Right forelimb (tissue), 1 donor: ENCODE results near the gene RIMS4.

Source experiments
- DNase-seq: peaks from one replicate; pipeline ENCODE4 v3.0.0-alpha.2; 2018

RIMS4 gene

GRCh38 chr20:44761423-44761822 lies 48.9 kb downstream of the RIMS4 start:
- DNase-seq: no peak

- DNase-seq: no peak
Measured at GRCh38 chr20:44759595-44759994, 50.8 kb downstream of the RIMS4 start.

GRCh38 chr20:44758247-44759101 lies 51.9 kb downstream of the RIMS4 start:
- no peak for DNase-seq

- DNase-seq: no peak
Measured at GRCh38 chr20:44756956-44757355, 53.4 kb downstream of the RIMS4 start.

DNA sequence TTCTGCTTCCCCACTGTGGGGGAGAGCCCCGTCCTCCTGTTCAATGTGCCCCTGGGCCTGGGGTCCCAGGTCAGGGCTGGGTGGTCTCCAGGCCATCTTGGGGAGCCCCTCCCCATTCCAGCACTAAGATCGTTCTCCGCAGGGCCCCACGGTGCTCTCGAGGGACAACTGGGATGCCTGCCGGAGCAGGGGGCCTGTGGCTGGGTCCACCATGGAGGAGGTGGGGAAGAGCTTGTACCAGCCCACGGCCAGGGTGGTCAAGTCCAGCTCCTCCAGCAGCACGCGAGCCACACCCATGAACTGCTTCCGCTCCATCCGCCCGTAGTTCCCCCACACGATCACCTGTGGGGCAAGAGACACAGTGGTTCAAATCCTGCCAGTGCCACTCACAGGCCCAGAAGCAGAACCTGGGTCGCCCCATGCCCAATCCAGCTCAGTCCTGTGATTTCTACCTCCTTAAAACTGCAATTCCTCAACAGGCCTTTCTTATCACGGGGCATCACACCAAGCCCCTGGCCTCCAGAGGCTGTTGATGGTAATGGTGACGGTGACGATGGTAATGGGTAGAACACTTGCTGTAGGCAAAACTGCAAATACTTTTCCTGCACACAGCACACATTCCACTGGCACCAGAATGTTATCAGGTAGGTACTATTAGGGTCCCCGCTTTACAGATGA lies 54.2 kb downstream of the RIMS4 start:
- no peak for DNase-seq

DNA sequence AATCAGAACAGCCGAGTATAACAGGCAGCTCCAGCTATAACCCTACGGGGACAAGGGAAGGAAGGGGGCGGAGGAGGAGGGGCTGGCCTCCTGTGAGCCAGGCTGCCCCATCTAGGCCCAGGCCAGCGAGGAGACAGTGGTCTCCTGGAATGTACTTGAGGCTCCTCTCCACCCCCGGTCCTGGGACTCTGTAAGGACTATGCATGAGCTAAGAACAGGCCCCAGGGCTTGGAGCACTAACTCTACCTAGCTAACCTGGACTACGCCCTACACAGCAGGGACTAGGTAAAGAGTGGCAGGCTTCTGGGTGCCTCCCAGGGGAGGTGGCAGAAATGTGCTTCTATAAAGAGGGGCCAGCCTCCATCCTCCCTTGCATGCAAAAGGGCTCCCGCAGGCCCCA lies 55.8 kb downstream of the RIMS4 start:
- DNase-seq: no peak

DNA sequence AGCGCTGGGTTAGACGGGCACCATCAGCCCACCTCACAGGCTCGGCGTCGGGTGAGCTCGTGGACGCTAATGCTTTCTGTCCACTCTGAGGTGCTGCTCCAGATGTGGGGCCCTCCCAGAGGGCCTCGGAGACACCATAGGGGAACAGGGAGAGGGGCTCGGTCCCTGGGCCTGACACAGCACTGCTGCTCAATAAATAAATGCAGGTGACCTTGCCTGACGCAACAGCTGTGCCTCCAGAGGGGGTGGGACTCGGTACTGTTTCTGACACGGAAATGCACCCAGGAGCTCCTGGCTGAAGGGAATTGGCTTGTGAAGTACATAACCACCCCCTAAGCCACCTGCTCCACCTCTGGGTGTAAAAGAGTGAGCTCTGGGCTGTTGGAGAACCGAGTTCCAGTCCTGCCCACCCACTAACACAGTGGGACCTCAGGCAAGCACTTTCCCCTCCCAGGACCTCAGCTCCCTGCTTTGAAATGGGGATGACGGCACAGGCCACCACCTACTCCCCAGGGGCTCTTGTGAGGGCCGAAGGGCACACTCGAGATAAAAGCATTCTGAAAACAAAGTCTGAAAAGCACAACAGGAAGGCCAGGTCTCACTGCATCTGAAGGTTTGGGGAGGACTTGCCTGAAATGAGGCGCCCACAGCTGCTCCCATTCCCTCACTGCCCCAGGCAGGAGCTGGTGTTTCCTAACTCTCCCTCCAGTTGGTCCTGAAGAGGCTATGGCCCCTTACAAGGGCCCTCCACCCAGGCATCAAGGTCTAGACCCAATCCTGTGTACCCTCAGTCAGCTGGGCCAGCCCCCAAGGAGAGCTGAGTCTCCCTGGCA lies 58.0 kb downstream of the RIMS4 start:
- no peak for DNase-seq

DNA sequence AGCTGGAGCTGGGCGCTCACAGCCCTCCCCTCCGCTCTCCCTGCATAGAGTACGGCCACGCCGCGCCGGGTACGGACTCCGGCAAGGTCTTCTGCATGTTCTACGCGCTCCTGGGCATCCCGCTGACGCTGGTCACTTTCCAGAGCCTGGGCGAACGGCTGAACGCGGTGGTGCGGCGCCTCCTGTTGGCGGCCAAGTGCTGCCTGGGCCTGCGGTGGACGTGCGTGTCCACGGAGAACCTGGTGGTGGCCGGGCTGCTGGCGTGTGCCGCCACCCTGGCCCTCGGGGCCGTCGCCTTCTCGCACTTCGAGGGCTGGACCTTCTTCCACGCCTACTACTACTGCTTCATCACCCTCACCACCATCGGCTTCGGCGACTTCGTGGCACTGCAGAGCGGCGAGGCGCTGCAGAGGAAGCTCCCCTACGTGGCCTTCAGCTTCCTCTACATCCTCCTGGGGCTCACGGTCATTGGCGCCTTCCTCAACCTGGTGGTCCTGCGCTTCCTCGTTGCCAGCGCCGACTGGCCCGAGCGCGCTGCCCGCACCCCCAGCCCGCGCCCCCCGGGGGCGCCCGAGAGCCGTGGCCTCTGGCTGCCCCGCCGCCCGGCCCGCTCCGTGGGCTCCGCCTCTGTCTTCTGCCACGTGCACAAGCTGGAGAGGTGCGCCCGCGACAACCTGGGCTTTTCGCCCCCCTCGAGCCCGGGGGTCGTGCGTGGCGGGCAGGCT lies 60.1 kb downstream of the RIMS4 start:
- no peak for DNase-seq

DNA sequence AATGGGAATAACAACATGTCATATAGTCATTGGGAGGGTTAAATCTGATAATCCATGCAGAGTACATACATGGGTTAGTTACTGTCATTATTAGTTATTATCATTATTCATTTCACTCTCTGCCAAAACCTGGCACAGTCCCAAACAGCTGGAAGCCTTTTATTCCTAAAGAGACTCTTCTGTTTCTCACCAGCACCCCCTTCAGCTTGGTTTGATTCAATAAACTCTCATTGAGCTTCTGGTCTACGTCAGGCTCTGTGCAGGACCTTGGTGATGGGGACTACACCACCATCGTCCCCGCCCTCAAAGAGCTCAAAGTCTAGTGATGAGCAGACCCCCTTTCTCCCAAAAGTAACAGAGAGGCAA lies 62.4 kb downstream of the RIMS4 start:
- no peak for DNase-seq

DNA sequence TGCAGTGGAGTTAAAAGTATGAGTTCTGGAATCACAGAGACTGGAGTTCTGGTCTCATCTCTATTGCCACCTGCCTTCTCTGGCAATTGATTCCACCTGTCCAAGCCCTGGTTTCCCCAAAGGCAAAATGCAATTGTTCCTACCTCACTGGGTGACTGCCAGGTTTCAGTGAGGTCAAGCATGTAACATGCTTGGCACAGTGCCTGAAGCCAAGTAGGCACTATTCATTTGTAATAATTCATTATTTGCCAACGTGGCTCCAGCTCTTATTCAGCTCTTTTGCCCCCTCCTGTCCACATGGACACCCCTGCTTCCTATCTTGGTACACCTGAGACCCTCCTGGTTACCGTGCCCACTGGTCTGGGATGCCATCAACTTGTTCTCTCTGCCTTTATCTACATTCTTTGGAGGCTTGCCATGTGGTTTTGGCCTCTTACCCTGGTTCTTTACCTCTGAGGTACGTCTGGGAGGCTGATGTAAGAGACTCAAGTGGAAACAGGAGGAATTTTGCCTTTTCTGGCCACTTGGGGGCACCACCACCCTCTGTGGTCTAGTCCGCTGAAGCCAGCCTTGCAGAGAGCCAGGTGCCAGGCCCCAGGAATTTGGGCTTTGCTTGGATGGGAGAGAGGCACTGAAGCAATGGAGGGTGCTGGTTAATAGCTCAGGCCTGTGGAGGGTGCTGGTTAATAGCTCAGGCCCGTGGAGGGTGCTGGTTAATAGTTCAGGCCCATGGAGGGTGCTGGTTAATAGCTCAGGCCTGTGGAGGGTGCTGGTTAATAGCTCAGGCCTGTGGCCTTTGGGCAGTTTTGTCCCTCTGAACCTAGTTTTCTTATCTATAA lies 63.0 kb downstream of the RIMS4 start:
- DNase-seq: peak; percentile 79

DNA sequence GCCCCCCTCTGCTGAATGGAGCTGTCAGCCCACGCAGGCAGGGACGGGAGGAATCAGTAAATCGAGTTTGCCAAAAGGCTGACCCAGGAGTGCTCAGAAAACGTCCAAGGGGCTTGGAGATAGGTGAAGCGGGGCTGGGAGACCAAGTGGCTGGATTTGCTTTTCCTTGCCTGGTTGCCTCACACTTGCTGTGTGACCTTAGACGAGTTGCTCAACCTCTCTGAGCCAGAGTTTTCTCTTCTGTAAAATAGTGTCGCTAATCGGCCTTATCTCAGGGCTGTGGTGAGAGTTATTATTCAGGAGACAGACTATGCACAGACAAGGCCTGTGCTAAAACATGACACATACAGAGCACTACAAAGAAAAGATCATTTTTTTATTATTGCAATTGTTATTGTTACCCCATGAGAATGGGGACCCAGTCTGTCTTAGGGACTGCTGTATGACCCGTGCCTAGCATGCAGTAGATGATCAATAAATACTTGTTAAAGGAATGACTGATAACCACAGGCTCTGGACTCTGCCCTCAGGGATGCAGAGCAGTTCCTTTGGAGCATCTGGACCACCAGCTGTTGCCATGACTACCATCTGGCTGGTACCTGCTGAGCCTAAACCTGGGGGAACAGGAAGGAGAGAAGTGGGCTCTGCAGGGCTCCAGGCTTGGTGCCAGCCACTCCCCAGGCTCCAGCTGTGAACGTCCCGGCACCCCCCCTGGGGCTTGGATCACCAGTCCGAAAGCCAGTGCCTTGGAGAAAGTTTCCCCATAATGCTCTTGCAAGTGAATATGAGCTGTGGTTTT lies 63.8 kb downstream of the RIMS4 start:
- no peak for DNase-seq

DNA sequence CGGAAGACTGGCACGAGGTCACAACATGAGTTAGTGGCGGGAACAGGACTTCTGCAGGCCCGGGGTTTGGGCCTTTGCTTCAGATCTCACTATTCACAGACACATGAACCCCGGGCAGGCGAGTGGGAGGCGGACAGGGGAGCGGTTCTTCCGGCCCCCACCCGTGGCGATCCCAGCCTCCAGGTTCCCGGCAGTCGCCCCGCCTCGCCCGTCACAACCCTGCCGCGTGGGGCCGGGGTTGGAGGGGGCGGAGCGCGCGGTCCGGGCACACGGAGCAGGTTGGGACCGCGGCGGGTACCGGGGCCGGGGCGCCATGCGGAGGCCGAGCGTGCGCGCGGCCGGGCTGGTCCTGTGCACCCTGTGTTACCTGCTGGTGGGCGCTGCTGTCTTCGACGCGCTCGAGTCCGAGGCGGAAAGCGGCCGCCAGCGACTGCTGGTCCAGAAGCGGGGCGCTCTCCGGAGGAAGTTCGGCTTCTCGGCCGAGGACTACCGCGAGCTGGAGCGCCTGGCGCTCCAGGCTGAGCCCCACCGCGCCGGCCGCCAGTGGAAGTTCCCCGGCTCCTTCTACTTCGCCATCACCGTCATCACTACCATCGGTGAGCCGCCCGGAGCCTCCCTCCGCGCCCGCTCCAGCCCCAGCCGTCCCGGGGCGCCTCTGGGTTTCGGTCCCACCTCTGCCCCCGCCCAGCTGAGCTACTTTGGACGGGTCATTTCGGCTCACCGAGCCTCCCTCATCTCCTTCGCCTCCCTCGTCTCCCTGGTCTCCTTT lies 64.6 kb downstream of the RIMS4 start, which contains the start of gene KCNK15:
KCNK15 (plus strand) TSS at position 268 of the 769 bp plus-strand sequence; CDS start at position 314, 46 bp downstream.
- peak; percentile 57 for DNase-seq

DNA sequence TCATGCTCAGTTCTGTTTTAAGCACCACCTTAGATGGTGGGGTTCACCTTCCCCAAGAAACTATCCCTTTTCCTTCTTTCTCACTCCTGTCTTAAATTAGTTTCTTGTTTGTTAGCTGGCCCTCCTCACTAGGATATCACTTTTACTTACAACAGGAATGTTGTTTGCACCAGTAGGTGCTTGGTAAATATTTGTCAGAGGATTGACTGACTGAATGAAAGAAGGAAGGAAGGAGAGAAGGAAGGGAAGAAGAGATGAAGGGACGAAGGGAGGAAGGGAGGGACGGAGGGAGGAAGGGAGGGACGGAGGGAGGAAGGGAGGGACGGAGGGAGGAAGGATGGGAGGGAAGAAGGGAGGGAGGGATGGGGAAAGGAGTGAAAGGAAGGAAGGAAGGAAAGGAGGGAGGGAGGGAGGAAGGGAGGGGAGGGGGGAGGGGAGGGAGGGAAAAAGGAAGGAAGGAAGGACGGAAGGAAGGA lies 65.2 kb downstream of the RIMS4 start:
- DNase-seq: no peak

GRCh38 chr20:44743916-44744655 lies 66.3 kb downstream of the RIMS4 start:
- no peak for DNase-seq

- DNase-seq: no peak
Measured at GRCh38 chr20:44743080-44743701, 67.2 kb downstream of the RIMS4 start.

GRCh38 chr20:44742304-44743079 lies 67.9 kb downstream of the RIMS4 start:
- no peak for DNase-seq

DNA sequence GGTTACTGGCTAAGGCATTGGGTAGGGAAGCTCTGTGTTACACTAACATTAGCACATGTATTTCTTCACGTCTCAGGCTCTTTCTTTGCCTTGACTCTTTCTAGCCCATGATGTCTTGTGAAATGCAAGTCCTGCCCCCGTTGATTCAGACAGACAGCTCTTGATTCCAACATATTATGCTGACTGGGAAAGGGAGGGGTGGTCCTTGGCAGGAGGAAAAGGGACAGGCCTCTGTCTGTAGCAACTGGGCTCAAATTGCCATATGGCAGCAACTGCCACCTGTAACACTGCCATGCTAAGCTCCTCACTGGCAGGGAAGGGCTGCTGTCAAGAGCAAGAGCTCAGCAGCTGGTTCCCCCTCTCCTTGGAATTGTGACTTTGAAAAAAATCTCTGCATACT lies 70.4 kb downstream of the RIMS4 start:
- DNase-seq: no peak
